GM19193 (cell line): ENCODE data around the gene GPR39.

Experiments
- POLR2A ChIP-seq: IDR thresholded peaks from 4 replicates; pipeline ENCODE4 v1.6.1; 2011; ENCODE audit not compliant: insufficient read depth, insufficient read length; ENCODE audit errors: extremely low read depth

The GPR39 gene

DNA sequence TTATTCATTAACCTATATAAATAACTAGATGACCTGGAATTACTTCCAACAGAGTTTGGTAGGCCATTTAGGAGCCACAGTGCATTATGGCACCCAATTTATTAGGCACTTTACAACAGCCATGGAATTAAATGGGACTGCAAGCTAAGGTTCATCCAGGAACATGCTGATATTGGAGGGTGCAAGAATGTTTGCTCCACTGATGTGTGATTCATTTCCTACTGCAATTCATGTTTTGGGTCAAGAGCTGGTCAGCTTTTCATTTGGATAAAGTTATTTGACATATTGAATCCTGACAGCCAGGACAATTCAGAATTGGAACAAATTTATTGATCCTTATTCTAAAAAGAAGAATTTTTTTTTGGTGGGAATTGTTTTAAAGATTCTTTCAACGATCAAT, 265.2 kb downstream of the GPR39 start:
- TF ChIP-seq POLR2A: no peak

DNA sequence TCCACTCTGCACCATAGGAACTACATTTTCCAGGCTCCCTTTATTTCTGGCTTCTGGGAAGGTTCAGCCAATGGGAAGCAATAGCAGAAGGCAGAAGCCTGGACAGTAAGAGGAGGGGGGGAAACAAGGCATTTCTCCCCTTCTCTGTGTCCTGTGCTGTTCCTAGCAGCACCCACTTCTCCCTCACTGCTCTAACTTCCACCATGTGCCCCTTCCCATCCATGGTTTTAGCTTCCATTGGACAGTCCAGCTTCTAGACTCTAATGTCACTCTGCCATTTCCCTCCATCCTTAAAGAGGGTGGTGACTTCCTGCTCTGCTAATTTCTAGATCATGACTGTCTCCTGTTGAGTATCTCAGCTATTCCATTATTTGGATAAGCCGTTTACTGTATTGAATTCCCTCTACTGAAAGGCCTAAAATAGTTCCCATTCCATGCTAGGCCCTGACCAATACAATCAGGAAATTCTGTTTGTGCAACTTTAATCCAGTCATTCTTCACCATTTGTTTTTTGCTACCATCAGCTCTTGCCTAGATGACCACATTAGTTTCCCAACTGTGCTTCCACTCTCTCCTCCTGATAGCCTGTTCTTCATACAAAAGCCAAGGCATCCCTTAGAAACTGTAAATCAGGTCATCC, 274.2 kb downstream of the GPR39 start:
- TF ChIP-seq POLR2A: no peak

DNA sequence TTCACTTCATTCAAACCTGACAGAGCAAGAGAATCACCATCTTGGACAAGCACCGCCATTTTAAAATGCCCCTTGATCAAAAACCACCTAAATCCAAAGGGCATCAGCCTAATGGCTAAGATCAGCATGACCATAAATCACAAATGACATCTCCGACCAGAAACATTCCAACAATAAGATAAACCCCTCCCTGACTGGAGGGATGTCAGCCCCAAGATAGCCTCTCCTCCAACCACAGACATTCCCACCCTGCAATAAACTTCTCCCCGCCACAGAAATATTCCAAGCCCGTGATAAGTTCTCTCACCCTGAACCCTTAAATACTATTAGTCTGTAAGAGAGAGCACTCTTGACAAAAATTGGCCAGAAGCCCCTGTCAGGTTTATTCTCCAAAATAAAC, 275.0 kb downstream of the GPR39 start:
- no peak for TF ChIP-seq POLR2A

DNA sequence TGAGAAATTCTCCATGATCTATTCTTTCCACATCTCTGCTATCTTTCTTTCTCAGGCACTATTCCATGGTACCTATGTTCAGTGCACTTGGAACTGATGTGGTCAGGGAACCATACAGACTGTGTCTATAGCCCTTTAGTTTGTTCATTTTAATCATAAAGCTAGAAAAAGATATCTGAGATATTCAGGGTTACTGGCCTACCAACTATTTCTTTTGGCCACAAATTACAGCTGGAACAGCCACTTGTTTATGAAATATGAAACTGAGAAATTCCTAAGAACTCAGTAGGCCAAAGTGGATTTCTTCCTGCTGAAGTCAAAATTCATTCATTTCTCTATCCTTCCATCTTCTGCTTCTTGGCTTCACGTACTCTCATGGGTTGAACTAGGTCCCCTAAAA, 276.2 kb downstream of the GPR39 start:
- no peak for TF ChIP-seq POLR2A
